GM18870 (cell line): ENCODE data around the gene SEC16A.
"Not testable (repeated sequence)": the region's sequence is repeated elsewhere in the genome, so short reads cannot be mapped to it uniquely, and the experiment has no call there.

Source experiments
- ATAC-seq: cut with Tn5 transposase; IDR thresholded peaks from one replicate; pipeline ENCODE4 v1.9.1; 2021; ENCODE audit warnings: moderate library complexity; ENCODE audit not compliant: unreplicated experiment

The SEC16A gene

DNA sequence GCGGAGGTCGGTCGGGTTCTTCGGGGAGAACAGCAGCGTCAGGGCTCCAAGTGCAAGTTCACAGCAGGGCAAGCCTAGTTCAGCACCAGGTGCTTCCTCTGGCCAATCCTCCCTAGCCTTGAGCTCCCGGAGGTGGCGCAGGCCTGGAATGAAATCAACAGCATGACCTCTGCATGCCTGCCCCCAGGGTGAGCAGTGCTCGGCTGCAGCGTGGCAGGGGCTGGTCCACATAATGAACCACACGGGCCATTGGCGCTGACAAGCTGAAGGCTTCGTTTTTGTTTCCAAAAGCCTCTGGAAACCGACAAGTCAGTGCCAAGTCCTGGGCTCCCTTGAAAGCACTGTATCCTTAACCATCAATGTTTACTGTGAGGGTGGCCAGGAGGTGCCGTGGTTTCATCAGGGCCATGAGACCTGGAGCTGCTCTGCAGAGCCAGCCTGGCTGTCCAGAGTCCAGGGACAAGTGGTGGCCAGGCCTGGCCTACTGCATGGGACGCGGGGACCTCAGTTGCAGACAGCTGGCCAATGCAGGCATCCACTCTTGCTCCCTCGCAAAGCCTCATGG is 41.1 kb downstream of the SEC16A start:
- no peak for ATAC-seq

DNA sequence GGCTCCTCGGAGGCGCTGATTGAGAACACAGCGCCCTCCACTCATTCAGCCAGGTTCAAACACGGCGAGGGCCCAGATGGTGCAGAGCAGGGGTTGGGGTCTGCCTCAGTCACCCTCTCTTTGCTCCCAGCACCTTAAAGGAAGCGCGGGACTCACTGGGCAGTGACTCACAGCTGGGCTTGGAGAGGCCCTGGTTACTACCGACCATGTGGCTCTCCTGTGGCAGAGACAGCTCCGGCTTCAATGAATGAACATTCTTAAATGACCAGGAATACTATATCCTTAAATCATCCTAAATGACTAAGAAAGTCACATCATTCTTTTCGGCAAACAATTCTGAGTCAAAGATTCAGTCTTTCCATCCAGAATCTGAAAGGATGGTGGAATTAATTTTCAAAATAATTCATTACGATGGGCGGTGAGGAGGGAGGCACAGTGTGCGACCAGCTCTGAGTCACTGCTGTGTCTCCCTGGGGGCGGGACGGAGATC is 41.6 kb downstream of the SEC16A start:
- no peak for ATAC-seq

DNA sequence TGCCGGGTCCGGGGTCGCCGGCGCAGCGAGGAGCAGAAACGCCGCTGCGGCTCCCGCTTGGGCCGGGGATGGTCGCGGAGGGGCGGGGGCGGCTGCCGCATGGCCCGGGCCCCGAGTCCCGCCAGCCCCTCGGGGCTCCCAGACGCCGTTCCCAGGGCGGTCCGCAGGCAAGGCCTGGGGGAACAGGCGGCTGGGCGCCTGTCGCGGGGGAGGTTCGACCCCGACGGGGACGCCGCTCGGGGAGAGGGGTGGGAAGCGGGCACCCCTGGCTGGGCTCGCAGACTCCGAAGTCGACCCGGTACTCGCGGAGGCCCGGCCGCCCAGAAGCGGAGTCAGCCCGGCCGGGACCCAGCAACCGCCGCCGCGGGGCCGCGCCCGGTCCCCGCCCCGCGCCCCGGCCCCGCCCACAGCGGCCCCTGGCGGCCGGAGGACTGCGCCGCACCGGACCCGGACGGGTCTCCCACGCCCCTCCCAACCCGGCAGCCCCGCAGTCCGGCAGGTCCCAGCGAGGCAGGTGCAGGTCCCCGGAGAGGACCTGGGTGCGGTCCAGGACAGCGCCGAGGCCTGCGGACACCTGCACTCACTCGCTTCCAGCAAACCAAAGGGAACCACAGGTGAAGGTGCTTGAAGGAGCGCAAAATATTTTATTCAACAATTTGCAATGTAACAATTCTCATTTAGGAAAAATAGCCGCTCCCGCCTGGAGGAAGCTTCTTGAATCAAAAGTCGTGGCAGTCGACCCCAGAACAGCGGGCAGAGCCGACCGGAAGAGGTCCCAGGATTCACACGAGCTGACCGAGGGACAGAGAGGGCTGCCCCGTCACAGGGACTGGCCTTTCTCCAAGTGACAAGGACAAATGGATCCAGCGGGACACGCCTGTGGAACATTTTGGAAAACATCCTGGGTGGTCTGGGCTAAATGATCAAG is 43.1 kb downstream of the SEC16A start, which contains the start of gene INPP5E:
TSS of gene INPP5E (minus strand) at position 365 of the 928 bp plus-strand sequence. CDS start 426 bp downstream, outside the sequence.
- ATAC-seq: no peak

DNA sequence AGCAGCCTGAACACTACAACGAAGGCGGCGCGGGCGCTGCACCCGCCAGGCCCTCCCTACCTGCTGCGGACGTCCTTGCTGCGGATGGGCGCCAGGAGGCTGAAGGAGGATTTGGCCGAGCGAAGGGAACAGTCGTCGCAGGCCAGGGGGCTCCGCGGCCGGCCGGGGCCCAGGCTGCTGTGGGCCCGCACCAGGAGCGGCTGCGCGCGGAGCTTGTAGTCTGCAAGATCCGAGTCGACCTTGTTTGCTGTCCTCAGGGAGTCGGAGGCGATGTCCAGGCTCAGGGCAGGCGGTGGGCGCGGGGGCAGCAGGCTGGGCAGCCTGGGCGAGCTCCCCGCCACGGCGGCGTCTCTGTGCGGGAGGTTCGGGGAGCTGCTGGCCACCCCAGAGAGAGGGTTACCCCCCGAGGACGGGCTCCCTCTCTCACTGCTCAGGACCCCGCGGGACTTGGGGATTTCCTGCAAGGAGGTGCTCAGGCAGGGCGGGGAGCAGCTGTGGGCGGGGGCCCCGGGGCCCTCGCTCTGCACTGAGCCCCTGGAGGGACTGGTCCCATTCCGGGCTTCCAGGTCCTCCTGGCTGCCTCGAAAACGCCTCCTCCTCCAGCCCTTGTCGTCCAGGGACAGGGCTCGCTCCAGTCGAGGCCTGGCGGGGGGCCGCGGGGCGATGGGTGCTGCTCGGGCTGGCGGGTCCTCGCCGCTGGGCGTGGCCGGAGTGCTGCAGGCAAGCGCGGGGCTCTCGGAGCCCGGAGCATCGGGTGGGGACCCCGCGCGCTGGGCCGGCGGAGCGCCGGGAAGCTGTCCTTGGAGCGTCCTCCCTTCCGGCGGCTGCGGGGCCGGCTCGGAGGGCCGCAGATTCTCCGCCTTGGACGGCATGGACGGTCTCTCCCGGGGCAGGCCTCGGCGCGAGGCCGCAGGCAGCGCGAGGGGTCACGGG is 44.0 kb downstream of the SEC16A start:
- ATAC-seq: no peak

DNA sequence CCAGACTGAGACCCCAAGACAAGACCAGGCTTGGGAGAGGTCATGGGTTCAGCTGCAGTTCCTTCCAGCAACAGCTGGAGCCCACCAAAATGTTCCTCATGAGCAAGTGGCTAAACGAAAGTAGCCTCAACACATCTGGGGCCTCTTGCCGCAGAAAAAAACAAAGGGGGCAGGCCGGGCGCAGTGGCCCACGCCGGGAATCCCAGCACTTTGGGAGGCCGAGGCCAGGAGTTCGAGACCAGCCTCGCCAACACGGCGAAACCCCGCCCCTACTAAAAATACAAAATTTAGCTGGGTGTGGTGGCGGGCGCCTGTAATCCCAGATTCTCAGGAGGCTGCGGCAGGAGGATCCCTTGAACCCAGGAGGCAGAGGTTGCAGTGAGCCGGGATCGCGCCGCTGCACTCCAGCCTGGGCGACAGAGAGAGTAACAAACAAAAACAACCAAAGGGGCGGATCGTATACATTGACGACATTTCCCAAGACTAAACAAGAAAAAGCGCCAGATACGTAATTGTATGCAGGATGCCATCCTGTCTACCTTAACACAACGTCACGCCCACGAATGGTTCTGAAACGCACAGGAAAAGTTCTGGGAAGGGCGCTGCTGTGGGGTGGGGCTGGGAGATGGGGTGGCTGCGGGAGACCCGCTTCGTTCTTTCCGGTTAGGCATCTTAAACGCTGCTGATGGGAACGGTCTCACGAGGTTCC is 44.8 kb downstream of the SEC16A start:
- no peak for ATAC-seq

DNA sequence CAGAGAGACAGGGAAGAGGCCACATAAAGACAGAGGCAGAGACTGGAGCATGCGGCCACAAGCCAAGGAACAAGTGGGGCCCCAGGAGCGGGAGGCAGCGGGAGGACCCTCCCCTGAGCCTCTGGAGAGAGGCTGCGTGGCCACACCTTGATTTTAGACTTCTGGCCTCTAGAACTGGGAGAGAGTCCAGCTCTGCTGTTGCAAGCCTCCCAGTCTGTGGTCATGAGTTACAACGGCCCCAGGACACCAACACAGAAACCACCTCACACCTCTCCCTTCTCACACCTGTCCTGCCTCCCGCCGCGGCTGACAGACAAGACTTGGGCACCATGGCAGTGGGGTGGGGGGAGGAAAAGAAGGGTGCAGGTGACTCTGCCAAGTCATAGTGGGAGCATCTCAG is 45.4 kb downstream of the SEC16A start:
- ATAC-seq: no peak

DNA sequence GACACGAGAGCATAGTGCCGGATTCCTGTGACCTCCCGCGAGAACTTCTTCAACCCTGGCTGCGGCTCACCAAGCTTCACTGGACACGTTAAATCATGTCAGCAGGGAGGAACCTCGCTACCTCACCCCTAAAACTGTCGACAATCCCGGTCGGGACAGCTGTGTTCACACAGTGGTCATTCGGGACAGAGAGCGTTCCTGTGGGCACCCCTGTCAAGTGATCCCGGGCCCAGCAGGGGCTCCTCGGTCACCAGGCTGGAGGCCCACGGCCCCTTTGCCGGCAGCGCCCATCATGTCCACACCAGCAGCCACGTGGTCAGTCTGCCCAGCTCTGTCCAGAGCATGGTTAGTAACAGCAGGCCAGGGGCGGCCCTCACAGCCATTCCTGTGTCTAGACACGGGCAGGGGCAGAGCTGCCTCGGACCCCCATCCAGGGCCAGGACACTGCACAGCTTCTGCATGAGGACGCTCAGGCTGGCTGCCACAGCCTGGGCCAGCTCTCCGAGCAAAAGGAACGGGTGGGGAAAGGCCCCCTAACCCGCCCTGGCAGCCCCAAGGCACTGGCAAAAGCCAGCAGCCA is 46.7 kb downstream of the SEC16A start:
- no peak for ATAC-seq

DNA sequence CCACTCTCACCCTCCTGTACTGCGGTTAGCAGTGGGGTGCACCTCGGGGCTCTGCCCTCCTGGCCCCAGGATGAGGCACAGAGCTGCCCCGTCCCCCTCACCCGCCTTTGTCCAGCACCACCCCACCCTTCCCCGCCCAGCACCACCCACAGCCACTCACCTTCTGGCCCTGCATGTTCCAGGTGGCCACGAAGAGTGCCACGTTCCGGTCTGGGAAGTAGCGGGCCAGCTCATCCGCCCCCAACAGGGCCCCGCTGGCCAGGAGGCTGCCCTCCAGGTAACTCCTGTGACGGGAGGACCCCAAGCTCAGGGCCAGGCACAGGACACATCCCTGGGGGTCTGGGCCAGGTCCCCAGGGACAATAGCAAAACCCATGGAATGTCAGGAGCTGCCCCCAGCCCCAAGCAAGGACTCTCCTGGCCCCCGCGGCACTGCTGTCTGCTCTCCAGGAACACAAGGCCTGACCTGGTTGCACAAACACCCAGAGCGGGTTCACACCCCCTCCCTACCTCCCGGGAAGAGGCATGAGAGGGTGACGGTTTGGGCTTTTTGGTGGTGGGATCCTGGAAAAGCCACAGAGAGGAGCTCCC is 48.2 kb downstream of the SEC16A start:
- ATAC-seq: no peak

DNA sequence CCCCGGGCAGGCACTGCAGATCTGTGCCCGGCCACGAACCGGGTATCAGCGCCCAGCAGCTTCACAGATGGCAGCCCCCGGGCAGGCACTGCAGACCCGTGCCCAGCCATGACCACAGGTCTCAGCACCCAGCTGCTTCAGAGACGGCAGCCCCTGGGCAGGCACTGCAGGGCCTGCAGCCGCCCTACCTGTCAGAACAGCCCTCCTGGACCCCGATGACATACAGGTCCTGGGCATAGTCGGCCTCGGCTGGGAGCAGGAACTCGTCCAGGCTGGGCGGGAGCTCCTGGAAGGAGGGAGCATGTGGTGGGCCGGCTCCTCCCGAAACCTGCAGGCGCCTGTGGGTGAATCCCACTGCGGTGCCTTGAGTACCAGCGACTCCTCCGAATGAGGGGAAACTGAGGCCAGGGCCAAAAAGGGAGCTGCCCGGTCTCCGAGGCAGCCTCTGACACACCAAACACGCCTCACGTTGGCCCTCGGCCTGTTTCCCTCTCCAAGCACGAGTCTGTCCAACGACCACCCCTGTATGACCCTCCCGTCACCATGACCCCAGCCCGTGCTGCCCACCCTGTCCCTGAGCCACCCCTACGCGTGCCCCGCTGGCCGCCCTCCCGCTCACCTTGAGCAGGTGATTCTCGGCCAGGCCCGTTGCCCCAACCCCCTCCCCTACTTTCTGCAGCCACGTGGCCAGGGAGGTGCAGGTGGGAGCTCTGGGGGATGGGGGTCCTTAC is 48.8 kb downstream of the SEC16A start:
- no peak for ATAC-seq

DNA sequence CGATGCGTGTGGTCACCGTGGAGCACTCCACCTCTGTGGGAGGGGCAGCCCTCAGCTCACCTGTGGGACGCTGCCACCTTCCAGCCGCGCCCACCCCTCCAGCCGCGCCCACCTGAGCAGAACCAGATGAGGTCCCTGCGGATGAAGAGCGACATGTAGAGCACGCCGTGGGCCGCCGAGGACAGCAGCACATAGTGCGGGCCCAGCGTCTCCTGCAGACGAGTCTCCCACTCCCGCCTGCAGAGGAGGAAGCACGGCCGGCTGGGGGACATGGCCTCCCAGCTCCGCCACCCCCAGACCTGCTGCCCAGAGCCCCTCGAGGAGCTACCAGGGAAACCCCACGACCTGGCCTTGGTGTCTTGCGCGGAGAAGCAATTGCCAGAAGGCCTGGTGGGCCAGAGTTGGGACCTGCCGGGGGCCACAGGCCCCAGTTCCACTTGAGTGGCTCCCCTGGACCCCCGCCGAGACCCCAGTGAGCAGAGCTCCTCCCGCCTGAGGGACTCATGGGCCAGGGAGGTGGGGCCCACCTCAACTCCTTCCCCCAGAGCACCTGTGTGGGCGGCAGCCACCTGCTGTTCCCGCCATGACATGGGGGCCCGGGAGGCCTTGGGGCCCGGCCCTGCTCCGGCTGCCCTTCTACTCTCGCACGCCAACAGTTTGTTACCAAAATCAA is 49.7 kb downstream of the SEC16A start:
- ATAC-seq: no peak

DNA sequence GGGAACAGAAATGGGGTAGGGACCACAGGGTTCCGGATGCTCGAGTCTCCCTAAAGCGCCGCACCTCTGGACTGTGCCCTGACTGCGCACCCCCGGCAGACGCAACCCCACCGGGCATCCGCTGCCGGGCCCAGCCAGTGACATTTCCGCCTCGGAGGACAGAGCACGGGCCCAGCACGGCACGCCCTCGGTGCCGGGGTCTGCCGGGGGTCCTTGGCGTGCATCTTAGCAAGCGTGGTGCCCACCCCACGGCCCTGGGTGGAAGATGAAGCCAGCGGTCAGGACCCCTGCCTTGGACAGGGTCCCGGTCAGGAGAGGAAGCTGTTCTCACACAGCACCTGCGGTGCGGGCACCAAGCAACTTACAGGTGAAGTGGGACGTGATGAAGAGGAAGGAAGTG is 50.2 kb downstream of the SEC16A start:
- ATAC-seq: no peak

DNA sequence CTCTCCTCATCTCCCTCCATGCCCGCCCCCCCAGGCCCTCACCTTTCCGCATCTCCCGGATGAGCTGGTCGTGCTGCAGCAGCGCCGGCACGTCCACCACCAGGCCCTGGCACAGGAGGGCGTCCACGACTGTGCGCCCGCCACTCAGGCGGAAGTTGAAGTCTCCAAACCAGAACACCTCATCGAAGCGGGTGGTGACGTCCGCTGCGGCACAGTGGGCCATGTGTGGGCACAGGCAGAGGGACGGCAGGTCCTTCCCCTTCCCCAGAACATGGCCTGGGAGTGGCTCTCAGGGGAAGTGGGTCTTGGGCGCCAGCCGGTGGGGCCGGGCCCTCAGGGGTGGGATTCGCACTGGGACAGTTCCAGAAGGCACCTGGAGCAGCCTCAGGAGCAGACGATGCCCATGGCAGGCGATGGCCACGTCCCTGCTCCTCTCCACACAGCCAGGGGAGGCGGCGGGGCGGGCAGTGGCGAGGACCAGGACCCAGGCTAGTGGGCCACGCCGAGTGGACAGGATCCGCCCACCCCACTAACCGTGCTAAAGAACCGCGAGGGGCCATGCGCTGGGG is 51.0 kb downstream of the SEC16A start:
- no peak for ATAC-seq

DNA sequence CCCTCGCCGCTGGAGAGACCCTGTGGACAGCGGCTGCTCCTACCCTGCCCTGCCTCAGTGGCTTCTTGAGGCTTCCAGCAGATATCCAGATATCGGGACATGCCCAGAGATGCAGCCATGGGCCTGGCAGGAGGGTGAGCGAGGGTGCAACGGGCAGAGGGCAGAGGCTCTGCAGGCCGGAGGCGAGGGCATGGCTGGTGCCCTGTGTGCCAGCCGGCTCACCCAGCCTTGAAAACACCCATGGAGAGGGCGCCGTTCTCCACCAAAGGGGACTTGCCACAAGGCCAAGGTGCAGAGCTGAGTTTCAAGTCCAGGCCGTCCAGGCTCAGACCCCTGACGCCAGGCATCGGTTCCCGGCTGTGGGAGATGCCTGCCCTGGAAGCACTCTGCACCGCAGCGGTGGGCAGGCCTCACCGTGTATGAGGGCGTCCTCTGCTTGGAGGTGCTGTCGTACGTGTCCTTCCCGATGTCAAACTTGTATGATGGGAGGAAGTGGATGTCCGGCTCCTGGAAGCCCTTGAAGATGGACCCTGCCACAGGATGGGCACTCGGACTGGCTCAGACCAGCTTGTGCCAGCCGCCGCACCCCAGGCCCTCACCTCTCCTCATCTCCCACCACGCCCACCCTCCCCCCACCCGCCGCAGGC is 52.1 kb downstream of the SEC16A start:
- no peak for ATAC-seq

DNA sequence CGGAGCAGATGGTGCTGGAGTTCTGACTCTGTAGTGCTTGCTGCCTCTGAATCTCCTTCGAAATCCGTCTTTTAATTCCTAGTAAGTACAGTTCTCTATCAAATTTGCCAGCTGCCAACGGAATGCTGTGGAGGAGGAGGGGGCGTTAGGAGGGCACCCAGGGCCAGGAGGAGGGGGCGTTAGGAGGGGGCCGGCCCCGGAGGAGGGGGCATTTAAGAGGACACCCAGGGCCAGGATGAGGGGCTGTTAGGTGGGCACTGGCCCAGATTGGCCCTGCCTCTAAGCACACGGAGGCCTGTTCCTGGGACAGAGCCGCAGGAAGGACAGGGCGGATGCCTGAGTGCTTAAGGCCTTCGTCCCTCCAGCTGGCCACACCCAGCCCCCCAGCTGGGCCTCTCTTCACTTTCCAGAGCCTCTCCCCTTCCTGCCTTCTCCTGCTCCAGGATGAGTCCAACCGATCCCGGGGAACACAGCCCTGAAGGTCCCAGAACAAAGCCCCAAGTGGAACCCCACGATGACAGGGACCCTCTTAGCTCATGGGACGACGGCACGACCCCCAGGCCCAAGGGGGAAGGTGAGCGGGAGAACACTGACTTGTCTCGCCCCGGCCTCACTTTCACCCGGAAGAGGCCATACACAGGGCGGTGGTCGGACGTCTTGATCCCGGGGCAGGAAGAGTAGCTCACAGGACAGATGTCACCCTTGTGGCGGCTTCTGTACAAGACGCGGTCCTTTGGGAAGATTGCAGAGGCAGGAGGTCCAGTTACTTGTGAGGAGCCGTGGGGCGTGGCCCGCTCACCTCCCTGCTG is 53.0 kb downstream of the SEC16A start:
- ATAC-seq: no peak

DNA sequence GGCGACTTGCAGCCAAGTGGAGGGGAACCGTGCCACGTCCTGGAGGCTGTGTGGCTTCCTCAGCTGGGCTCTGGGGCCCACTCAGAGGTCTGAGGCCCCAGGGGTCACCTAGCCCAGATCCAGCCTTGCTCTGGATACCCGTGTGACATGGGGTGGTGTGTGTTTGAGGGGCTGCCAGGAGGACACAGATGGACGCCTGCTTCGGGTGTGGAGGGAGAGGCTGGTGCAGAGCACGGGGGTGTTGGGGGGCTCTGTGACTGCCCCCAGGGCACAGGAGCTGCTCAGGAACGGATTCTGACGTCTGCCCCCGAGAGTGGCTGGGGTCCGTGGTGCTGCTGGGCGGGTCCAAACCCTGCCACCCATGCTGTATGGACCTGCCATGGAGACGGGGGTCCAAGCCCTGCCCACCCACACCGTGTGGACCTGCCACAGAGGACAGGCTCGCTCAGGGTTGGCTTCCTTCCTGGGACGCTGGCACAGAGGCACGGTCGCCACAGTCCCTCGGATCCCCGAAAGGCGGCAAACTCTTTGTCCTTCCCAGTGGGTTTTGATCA is 53.7 kb downstream of the SEC16A start:
- no peak for ATAC-seq

DNA sequence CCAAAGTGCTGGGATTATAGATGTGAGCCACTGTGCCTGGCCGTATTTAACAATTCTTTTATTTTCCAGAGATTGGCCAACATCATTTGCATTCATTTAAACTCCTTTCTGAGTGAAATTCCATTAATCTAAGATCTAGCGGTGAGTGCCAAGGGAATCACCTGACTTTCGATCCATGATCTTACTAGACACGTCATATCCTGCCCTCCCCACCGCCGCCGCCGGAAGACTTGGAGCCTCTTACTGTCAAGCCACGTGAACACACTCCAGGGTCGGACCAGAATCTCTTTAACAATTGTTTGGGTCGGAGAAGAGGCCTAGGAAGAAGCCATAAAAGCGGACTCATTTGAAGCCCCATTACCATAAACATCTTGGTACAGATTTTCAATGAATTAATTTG is 56.1 kb downstream of the SEC16A start:
- ATAC-seq: no peak

DNA sequence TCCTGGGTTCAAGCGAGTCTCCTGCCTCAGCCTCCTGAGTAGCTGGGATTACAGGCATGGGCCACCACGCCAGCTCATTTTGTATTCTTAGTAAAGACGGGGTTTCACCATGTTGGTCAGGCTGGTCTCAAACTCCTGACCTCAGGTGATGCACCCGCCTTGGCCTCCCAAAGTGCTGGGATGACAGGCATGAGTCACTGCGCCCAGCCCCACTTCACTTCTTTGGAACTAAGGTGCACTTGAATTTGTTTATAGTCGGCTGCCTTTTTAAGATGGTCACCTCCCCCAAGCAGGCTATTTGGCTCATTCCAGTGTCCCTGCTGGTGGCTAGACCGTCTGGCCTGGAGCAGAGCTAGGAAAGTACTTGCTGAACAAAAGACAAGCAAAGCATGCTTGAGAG is 57.5 kb downstream of the SEC16A start:
- ATAC-seq: not testable (repeated sequence)
